ENCODE measurements around the gene YARS1. TPM values are rescaled to one million over a fixed set of nuclear protein-coding genes. Genes with fewer than 3 reads are reported as not detected.
A peak's percentile ranks its signal among the peaks of the same experiment; 100 is the strongest.

The YARS1 gene
- total and polyA plus RNA-seq, 2 of the 13 experiments (the other 11 are each of a cell fraction or from before 2014, with no cell fraction given) = 50.1 to 113 TPM

- TF ChIP-seq ARID4A (CRISPR knock-in tag; IDR thresholded peaks at IDR 0.05; ENCODE audit: borderline replicate concordance) (no peak; the same call in 1 of the 2 replicates), ATM (IDR thresholded peaks at IDR 0.05; ENCODE audit: borderline replicate concordance) (no peak), ZNF639 (CRISPR knock-in tag; conservative IDR thresholded peaks at IDR 0.05) (no peak), E2F1 (CRISPR knock-in tag; IDR thresholded peaks at IDR 0.05) (no peak), ZNF350 (CRISPR knock-in tag; IDR thresholded peaks at IDR 0.05; ENCODE audit: borderline replicate concordance, low read depth) (no peak), ELF4 (CRISPR knock-in tag; IDR thresholded peaks at IDR 0.05; ENCODE audit: borderline replicate concordance) (no peak), CREBL2 (CRISPR knock-in tag; IDR thresholded peaks at IDR 0.05; ENCODE audit: borderline replicate concordance) (no peak), ZNF891 (CRISPR knock-in tag; IDR thresholded peaks at IDR 0.05) (peak; percentile 33; the same call in 1 of the 2 replicates), ZNF33B (CRISPR knock-in tag; IDR thresholded peaks at IDR 0.05) (0 out of 2 replicates have a peak, but pooled peaks have one; percentile 29)
- TF ChIP-seq, protein P1, sequence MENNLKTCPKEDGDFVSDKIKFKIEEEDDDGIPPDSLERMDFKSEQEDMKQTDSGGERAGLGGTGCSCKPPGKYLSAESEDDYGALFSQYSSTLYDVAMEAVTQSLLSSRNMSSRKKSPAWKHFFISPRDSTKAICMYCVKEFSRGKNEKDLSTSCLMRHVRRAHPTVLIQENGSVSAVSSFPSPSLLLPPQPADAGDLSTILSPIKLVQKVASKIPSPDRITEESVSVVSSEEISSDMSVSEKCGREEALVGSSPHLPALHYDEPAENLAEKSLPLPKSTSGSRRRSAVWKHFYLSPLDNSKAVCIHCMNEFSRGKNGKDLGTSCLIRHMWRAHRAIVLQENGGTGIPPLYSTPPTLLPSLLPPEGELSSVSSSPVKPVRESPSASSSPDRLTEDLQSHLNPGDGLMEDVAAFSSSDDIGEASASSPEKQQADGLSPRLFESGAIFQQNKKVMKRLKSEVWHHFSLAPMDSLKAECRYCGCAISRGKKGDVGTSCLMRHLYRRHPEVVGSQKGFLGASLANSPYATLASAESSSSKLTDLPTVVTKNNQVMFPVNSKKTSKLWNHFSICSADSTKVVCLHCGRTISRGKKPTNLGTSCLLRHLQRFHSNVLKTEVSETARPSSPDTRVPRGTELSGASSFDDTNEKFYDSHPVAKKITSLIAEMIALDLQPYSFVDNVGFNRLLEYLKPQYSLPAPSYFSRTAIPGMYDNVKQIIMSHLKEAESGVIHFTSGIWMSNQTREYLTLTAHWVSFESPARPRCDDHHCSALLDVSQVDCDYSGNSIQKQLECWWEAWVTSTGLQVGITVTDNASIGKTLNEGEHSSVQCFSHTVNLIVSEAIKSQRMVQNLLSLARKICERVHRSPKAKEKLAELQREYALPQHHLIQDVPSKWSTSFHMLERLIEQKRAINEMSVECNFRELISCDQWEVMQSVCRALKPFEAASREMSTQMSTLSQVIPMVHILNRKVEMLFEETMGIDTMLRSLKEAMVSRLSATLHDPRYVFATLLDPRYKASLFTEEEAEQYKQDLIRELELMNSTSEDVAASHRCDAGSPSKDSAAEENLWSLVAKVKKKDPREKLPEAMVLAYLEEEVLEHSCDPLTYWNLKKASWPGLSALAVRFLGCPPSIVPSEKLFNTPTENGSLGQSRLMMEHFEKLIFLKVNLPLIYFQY (CRISPR knock-in tag; IDR thresholded peaks at IDR 0.05; ENCODE audit: borderline replicate concordance) = no peak
- TF ChIP-seq, protein P2, sequence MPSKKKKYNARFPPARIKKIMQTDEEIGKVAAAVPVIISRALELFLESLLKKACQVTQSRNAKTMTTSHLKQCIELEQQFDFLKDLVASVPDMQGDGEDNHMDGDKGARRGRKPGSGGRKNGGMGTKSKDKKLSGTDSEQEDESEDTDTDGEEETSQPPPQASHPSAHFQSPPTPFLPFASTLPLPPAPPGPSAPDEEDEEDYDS (CRISPR knock-in tag; IDR thresholded peaks at IDR 0.05) = peak; percentile 29; the same call in 1 of the 2 replicates
- TF ChIP-seq, protein P3, sequence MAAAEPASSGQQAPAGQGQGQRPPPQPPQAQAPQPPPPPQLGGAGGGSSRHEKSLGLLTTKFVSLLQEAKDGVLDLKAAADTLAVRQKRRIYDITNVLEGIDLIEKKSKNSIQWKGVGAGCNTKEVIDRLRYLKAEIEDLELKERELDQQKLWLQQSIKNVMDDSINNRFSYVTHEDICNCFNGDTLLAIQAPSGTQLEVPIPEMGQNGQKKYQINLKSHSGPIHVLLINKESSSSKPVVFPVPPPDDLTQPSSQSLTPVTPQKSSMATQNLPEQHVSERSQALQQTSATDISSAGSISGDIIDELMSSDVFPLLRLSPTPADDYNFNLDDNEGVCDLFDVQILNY (CRISPR knock-in tag; conservative IDR thresholded peaks at IDR 0.05) = peak; percentile 37; the same call in 1 of the 2 replicates
- TF ChIP-seq, protein P4, sequence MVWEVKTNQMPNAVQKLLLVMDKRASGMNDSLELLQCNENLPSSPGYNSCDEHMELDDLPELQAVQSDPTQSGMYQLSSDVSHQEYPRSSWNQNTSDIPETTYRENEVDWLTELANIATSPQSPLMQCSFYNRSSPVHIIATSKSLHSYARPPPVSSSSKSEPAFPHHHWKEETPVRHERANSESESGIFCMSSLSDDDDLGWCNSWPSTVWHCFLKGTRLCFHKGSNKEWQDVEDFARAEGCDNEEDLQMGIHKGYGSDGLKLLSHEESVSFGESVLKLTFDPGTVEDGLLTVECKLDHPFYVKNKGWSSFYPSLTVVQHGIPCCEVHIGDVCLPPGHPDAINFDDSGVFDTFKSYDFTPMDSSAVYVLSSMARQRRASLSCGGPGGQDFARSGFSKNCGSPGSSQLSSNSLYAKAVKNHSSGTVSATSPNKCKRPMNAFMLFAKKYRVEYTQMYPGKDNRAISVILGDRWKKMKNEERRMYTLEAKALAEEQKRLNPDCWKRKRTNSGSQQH (CRISPR knock-in tag; IDR thresholded peaks at IDR 0.05; ENCODE audit: low read depth) = no peak
These were observed 74.8 kb downstream of the YARS1 start (continued) for GRCh38 chr1:32742199-32742947.

All from HepG2 (cell line).